IPS-15b (cell line): Measurements from ENCODE around the gene ARHGAP24.
"Not testable (repeated sequence)": the region's sequence is repeated elsewhere in the genome, so short reads cannot be mapped to it uniquely, and the experiment has no call there.

ENCODE experiments used
- H3K27me3 ChIP-seq: one replicate; pipeline ENCODE4 v1.6.1; 2013; ENCODE audit warnings: low read length; ENCODE audit not compliant: control insufficient read depth, insufficient read depth
- H3K36me3 ChIP-seq: one replicate; pipeline ENCODE4 v1.6.1; 2013; ENCODE audit warnings: low read length; ENCODE audit not compliant: control insufficient read depth, insufficient read depth
- H3K4me1 ChIP-seq: one replicate; pipeline ENCODE4 v1.6.1; 2013; ENCODE audit warnings: mild to moderate bottlenecking, low read length; ENCODE audit not compliant: control insufficient read depth, insufficient read depth
- H3K4me3 ChIP-seq: one replicate; pipeline ENCODE4 v1.5.1; 2013; ENCODE audit warnings: low read depth, low read length
- H3K9ac ChIP-seq: one replicate; pipeline ENCODE4 v1.6.1; 2013; ENCODE audit warnings: low read depth, mild to moderate bottlenecking, low read length
- H3K9me3 ChIP-seq: one replicate; pipeline ENCODE4 v1.6.1; 2013; ENCODE audit warnings: mild to moderate bottlenecking, low read length; ENCODE audit not compliant: control insufficient read depth, insufficient read depth

The ARHGAP24 gene

GRCh38 chr4:85818700-85819099 lies 343.8 kb downstream of the ARHGAP24 start:
- no peaks in the 10 kb centered on the region for H3K27me3 ChIP-seq
- no peak overlapping the region for H3K9ac ChIP-seq
- no peaks in the 10 kb centered on the region for H3K36me3 ChIP-seq
- H3K9me3 ChIP-seq: no peaks in the 10 kb centered on the region
- H3K4me1 ChIP-seq: peaks cover 6% of the 10 kb centered on the region
- no peak overlapping the region for H3K4me3 ChIP-seq

GRCh38 chr4:85820101-85820500 lies 345.2 kb downstream of the ARHGAP24 start:
- H3K27me3 ChIP-seq, H3K9me3 ChIP-seq, H3K36me3 ChIP-seq, H3K4me1 ChIP-seq, H3K9ac ChIP-seq, H3K4me3 ChIP-seq: not testable (repeated sequence)

- Histone ChIP-seq H3K9me3 (no peaks in the 10 kb centered on the region), H3K9ac (no peak overlapping the region), H3K27me3 (no peaks in the 10 kb centered on the region), H3K36me3 (no peaks in the 10 kb centered on the region), H3K4me3 (no peak overlapping the region), H3K4me1 (peaks cover 24% of the 10 kb centered on the region)
Observed at GRCh38 chr4:85821688-85822455, 346.9 kb downstream of the ARHGAP24 start.

- Histone ChIP-seq H3K36me3 (no peaks in the 10 kb centered on the region), H3K27me3 (no peaks in the 10 kb centered on the region), H3K4me3 (no peak overlapping the region), H3K9ac (no peak overlapping the region), H3K4me1 (peaks cover 27% of the 10 kb centered on the region), H3K9me3 (no peaks in the 10 kb centered on the region)
Observed at GRCh38 chr4:85823295-85823694, 348.3 kb downstream of the ARHGAP24 start.

GRCh38 chr4:85824166-85824945 lies 349.4 kb downstream of the ARHGAP24 start:
- Histone ChIP-seq H3K4me1 (peaks cover 26% of the 10 kb centered on the region), H3K36me3 (no peaks in the 10 kb centered on the region), H3K9me3 (no peaks in the 10 kb centered on the region), H3K27me3 (no peaks in the 10 kb centered on the region), H3K4me3 (no peak overlapping the region), H3K9ac (no peak overlapping the region)

GRCh38 chr4:85826060-85826678 lies 351.2 kb downstream of the ARHGAP24 start:
- Histone ChIP-seq H3K27me3 (no peaks in the 10 kb centered on the region), H3K9ac (no peak overlapping the region), H3K4me1 (peaks cover 26% of the 10 kb centered on the region)

GRCh38 chr4:85828027-85828890 lies 353.3 kb downstream of the ARHGAP24 start:
- H3K4me3 ChIP-seq: no peak overlapping the region
- peaks cover 29% of the 10 kb centered on the region for H3K4me1 ChIP-seq
- H3K9ac ChIP-seq: no peak overlapping the region
- H3K9me3 ChIP-seq: no peaks in the 10 kb centered on the region
- no peaks in the 10 kb centered on the region for H3K27me3 ChIP-seq
- no peaks in the 10 kb centered on the region for H3K36me3 ChIP-seq

More at GRCh38 chr4:85826060-85826678, 351.2 kb downstream of the ARHGAP24 start:
- peak overlapping the region; percentile 0 for H3K4me3 ChIP-seq
- H3K36me3 ChIP-seq: no peaks in the 10 kb centered on the region
- H3K9me3 ChIP-seq: no peaks in the 10 kb centered on the region

- H3K9ac ChIP-seq: no peak overlapping the region
- H3K36me3 ChIP-seq: no peaks in the 10 kb centered on the region
- no peaks in the 10 kb centered on the region for H3K27me3 ChIP-seq
- no peak overlapping the region for H3K4me3 ChIP-seq
- H3K9me3 ChIP-seq: no peaks in the 10 kb centered on the region
- peaks cover 26% of the 10 kb centered on the region for H3K4me1 ChIP-seq
Observed at GRCh38 chr4:85829276-85830051, 354.5 kb downstream of the ARHGAP24 start.

GRCh38 chr4:85831647-85832046 lies 356.7 kb downstream of the ARHGAP24 start:
- Histone ChIP-seq H3K4me3 (no peak overlapping the region), H3K9ac (no peak overlapping the region), H3K27me3 (no peaks in the 10 kb centered on the region), H3K36me3 (no peaks in the 10 kb centered on the region), H3K9me3 (no peaks in the 10 kb centered on the region), H3K4me1 (peaks cover 10% of the 10 kb centered on the region)

- Histone ChIP-seq H3K9me3 (no peaks in the 10 kb centered on the region), H3K4me1 (peaks cover 5% of the 10 kb centered on the region), H3K36me3 (no peaks in the 10 kb centered on the region), H3K9ac (no peak overlapping the region), H3K4me3 (no peak overlapping the region), H3K27me3 (no peaks in the 10 kb centered on the region)
Observed at GRCh38 chr4:85833302-85833701, 358.4 kb downstream of the ARHGAP24 start.
